ENCODE data around the gene RAC3.

The RAC3 gene

GRCh38 chr17:82076018-82076784, 44.7 kb downstream of the RAC3 start:
- DNase-seq (ENCODE audit: low spot score): no peak

- no peak for DNase-seq (ENCODE audit: low spot score)
Observed at GRCh38 chr17:82076785-82077591, 45.5 kb downstream of the RAC3 start.

- DNase-seq (ENCODE audit: low spot score): no peak
Observed at GRCh38 chr17:82077617-82078358, 46.3 kb downstream of the RAC3 start.

GRCh38 chr17:82078433-82078832, 47.0 kb downstream of the RAC3 start:
- DNase-seq (ENCODE audit: low spot score): no peak

GRCh38 chr17:82079001-82079677, 47.7 kb downstream of the RAC3 start:
- no peak for DNase-seq (ENCODE audit: low spot score)

- no peak for DNase-seq (ENCODE audit: low spot score)
Observed at GRCh38 chr17:82080048-82080788, 48.7 kb downstream of the RAC3 start.

- no peak for DNase-seq (ENCODE audit: low spot score)
Observed at GRCh38 chr17:82080789-82081464, 49.4 kb downstream of the RAC3 start.

- no peak for DNase-seq (ENCODE audit: low spot score)
Observed at GRCh38 chr17:82081546-82081945, 50.1 kb downstream of the RAC3 start.

- no peak for DNase-seq (ENCODE audit: low spot score)
Observed at GRCh38 chr17:82081966-82082365, 50.5 kb downstream of the RAC3 start.

GRCh38 chr17:82082456-82082855, 51.0 kb downstream of the RAC3 start:
- DNase-seq (ENCODE audit: low spot score): no peak

- no peak for DNase-seq (ENCODE audit: low spot score)
Observed at GRCh38 chr17:82083009-82083408, 51.5 kb downstream of the RAC3 start.

Data from AG08395 (cell line).